Peyer's patch (tissue), 4 donors: Measurements from ENCODE around the gene ECHDC1.

Source experiments
- CTCF ChIP-seq, 6 experiments: fragments of 450-650 bp in 4 of 6; fragments of 200-600 bp in 2 of 6; sonication (generic) in 1 of 6; IDR thresholded peaks; one replicate each; pipeline ENCODE4 v1.5.1; 2017 to 2019; ENCODE audit warnings: antibody characterized with exemption in 6 of 6, mild to moderate bottlenecking in 3 of 6, moderate library complexity in 1 of 6
- POLR2A ChIP-seq, 2 donors: fragments of 450-650 bp; IDR thresholded peaks; one replicate each; pipeline ENCODE4 v1.5.1; 2017; ENCODE audit warnings: antibody characterized with exemption in 2 of 2, mild to moderate bottlenecking in 2 of 2, moderate library complexity in 2 of 2

GRCh38 chr6:127266178-127266891 lies 77.1 kb downstream of the ECHDC1 start, which contains the start of gene RNF146:
- TF ChIP-seq POLR2A (IDR thresholded peaks at IDR 0.05) (no peak), CTCF (IDR thresholded peaks at IDR 0.05) (peak; percentile 36 to 79 (median 72))
